NT2/D1 (cell line): ENCODE measurements around the gene HK3.

ENCODE experiments used
- DNase-seq: peaks from one replicate; pipeline ENCODE4 v3.0.0-alpha.2; 2011; ENCODE audit warnings: low read depth, low spot score
- H3K27me3 ChIP-seq: 2 replicates; pipeline ENCODE4 v1.6.0; 2011; ENCODE audit warnings: mild to moderate bottlenecking; ENCODE audit not compliant: insufficient read length, insufficient read depth
- H3K36me3 ChIP-seq: 2 replicates; pipeline ENCODE4 v1.6.1; 2011; ENCODE audit warnings: mild to moderate bottlenecking, low read length, mixed read lengths; ENCODE audit not compliant: insufficient read depth, insufficient read length
- H3K4me1 ChIP-seq: 2 replicates; pipeline ENCODE4 v1.5.1; 2011; ENCODE audit not compliant: insufficient read depth, insufficient read length
- H3K4me3 ChIP-seq: 2 replicates; pipeline ENCODE4 v1.5.1; 2011; ENCODE audit warnings: low read depth; ENCODE audit not compliant: insufficient read length
- H3K9ac ChIP-seq: 2 replicates; pipeline ENCODE4 v1.6.0; 2011; ENCODE audit warnings: low read depth; ENCODE audit not compliant: insufficient read length
- H3K9me3 ChIP-seq: 2 replicates; pipeline ENCODE4 v1.5.1; 2011; ENCODE audit warnings: mild to moderate bottlenecking, low read length; ENCODE audit not compliant: insufficient read depth
- SUZ12 ChIP-seq: IDR thresholded peaks from 2 replicates; pipeline ENCODE4 v1.6.1; 2011; ENCODE audit not compliant: insufficient read length, insufficient read depth; ENCODE audit errors: extremely low read depth
- YY1 ChIP-seq: IDR thresholded peaks from 2 replicates; pipeline ENCODE4 v1.6.1; 2011; ENCODE audit not compliant: insufficient read length, insufficient read depth
- ZNF274 ChIP-seq: IDR thresholded peaks from 2 replicates; pipeline ENCODE4 v1.6.1; 2011; ENCODE audit warnings: mild to moderate bottlenecking, low read depth, low read length

Gene HK3

GRCh38 chr5:176894298-176894697 is 4.8 kb downstream of the HK3 start:
- Histone ChIP-seq H3K27me3 (peaks cover 15% of the 10 kb centered on the region), H3K4me1 (no peaks in the 10 kb centered on the region), H3K36me3 (no peaks in the 10 kb centered on the region), H3K4me3 (no peak overlapping the region), H3K9me3 (no peaks in the 10 kb centered on the region), H3K9ac (no peak overlapping the region)
- TF ChIP-seq YY1 (no peak), SUZ12 (no peak), ZNF274 (no peak)
- DNase-seq: no peak

DNA sequence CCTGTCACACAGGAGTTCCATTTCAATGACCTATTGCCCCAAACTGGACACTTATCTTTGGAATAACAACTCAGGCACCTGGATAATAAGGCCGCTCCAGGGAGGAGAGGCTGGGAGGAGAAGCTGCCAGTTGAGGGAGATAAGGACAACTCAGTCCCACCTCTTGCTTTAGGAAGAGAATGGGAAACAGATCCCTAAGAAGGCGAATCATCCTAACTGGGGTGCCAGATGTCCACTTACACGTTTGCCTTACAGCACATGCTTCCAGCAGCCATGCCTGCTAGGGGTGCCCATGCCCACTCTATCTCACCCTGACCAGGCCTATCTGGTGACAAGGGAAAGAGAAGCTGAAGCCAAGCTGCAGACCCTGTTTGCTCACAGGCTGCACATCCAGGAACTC is 6.5 kb downstream of the HK3 start:
- H3K36me3 ChIP-seq: no peaks in the 10 kb centered on the region
- H3K4me3 ChIP-seq: no peak overlapping the region
- peaks cover 15% of the 10 kb centered on the region for H3K27me3 ChIP-seq
- H3K4me1 ChIP-seq: no peaks in the 10 kb centered on the region
- no peak for DNase-seq
- no peaks in the 10 kb centered on the region for H3K9me3 ChIP-seq
- no peak for TF ChIP-seq ZNF274
- TF ChIP-seq YY1: no peak
- TF ChIP-seq SUZ12: no peak
- H3K9ac ChIP-seq: no peak overlapping the region

DNA sequence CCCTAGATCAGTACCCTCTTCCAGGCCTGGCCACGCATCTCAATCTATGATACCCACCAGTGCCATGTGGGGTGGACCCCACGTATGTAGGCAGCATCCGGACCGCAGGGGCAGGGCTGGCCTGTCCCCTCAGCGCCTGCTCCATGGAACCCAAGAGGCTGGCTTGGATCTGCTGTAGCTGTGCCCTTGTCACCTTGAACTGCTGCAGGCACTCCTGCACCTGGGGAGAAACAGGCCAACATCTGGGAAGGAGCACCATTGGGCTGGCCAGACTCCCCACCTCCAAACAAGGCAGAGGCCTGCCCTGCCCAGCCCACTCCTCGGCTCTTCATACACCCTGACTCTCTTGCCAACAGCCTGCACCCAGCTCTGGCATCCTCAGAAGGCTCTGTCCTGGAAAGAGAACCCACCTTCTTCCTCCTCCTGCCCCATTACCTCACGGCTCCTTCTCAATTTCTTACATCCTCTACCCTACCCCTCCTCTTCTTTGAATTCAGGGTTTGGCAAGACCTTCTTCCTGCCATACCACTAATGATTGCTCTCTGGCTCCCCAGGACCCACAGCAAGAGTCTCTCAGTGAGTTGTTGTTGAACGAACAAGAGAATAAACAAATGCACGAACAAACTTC is 7.7 kb downstream of the HK3 start:
- no peak for DNase-seq
- Histone ChIP-seq H3K9ac (no peak overlapping the region), H3K9me3 (no peaks in the 10 kb centered on the region), H3K27me3 (peaks cover 15% of the 10 kb centered on the region), H3K4me3 (no peak overlapping the region), H3K4me1 (no peaks in the 10 kb centered on the region), H3K36me3 (no peaks in the 10 kb centered on the region)
- no peak for TF ChIP-seq ZNF274
- no peak for TF ChIP-seq YY1
- no peak for TF ChIP-seq SUZ12

DNA sequence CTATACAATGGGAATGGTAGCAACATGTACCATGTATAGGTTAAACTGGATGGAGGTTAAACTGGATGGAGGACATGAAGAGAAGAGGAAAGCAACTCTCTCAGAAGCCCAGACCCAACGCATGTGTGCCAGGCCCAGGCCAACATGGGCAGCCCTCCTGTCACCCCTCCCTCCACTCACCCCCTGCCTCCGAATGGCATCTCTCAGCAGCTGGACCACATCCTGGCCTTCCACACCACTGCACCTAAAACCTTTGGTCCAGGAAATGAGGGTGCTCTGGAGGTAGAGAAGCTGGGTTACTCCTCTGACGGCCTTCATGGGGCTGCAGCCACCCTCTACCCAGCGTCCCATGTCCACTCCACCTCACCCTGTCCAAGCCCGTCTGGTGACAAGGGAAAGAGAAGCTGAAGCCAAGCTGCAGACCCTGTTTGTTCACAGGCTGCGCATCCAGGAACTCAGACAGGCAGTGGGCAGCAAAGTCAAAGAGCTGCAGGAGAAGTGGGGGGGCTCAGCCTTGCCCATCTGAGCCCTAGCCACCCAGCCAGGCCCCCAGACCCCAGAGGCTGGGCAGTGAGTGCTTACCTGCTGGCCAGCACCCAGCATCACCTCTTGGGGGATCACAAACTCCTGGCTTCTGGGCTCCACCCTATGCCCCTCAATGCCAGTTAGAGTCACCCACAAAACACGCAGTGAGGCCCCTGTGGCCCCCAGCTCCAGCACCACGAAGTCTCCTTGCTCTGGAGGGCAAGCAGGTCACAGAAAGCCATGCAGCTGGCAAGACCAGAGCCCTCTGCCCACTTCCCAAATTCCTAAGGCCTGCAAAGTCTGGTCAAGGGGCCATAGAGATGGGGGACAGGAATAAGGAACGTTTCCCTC is 8.5 kb downstream of the HK3 start:
- Histone ChIP-seq H3K4me3 (no peak overlapping the region), H3K4me1 (no peaks in the 10 kb centered on the region), H3K9me3 (no peaks in the 10 kb centered on the region), H3K9ac (no peak overlapping the region), H3K27me3 (peaks cover 15% of the 10 kb centered on the region), H3K36me3 (no peaks in the 10 kb centered on the region)
- TF ChIP-seq SUZ12 (no peak), YY1 (no peak)
- no peak for DNase-seq

DNA sequence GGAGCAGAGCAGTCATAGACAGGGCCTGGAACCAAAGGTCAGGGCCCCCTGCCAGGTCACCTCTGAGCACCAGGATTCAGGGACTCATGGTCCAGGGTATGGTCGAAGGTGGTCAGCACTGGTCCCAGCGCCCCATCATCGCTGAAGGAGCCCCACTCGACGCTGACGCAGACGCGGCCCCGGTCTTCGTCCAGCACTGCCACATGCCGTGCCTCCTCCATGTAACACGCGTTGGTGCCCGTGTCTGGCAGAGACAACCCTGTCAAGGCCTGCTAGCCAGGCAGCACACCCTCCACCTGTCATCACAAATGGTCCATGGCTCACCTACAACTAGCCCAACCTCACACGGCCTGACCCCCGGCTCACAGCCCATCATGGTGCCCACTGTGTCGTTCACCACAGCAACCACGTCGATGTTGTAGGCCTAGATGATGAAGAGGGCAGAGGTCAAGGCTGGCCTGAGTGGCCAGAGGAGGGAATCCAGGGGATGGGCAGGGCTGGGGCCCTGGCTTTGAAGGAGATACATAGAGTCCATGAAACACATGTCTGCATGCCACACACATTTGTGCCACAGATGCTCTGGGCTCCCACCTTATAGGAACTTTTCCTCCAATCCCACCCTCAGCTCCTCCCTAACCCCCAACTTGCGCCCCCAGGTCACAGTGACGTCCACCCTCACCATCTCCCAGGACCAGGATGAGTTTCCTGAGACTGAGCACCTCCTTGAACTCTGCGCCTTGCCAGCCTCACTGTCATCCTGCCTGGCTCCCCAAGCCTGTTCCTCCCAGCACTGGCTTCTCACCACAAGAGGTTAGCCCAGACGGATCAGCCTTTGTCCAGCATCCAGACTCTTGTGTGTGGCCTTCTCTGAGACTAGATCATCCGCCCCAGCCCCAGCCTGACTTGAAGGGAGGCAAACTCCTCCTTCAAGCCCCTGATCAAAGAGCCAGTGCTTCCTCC is 9.5 kb downstream of the HK3 start:
- Histone ChIP-seq H3K36me3 (no peaks in the 10 kb centered on the region), H3K27me3 (peaks cover 15% of the 10 kb centered on the region), H3K9ac (no peak overlapping the region), H3K9me3 (no peaks in the 10 kb centered on the region), H3K4me3 (no peak overlapping the region), H3K4me1 (no peaks in the 10 kb centered on the region)
- DNase-seq: no peak
- no peak for TF ChIP-seq ZNF274
- no peak for TF ChIP-seq SUZ12
- TF ChIP-seq YY1: no peak

DNA sequence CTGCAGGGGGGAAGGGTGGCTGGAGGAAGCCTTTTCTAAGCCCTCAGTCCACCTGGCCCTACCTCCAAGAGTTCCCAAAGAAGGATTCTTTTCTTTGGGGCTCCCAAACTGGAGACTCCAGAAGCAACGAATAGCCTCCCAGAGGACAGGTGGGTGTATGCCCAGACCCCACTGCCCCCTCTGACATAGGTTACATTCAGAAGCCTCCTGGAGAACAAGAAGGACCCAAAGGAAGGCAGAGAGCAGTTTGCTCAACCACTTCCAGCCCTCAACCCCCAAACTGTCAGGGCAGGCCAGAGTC is 10.3 kb downstream of the HK3 start:
- Histone ChIP-seq H3K9me3 (no peaks in the 10 kb centered on the region), H3K9ac (no peak overlapping the region), H3K36me3 (no peaks in the 10 kb centered on the region), H3K27me3 (peaks cover 13% of the 10 kb centered on the region), H3K4me1 (no peaks in the 10 kb centered on the region), H3K4me3 (no peak overlapping the region)
- TF ChIP-seq YY1 (no peak), SUZ12 (no peak)
- no peak for DNase-seq
